ENCODE data around the gene ABCB8.

DNA sequence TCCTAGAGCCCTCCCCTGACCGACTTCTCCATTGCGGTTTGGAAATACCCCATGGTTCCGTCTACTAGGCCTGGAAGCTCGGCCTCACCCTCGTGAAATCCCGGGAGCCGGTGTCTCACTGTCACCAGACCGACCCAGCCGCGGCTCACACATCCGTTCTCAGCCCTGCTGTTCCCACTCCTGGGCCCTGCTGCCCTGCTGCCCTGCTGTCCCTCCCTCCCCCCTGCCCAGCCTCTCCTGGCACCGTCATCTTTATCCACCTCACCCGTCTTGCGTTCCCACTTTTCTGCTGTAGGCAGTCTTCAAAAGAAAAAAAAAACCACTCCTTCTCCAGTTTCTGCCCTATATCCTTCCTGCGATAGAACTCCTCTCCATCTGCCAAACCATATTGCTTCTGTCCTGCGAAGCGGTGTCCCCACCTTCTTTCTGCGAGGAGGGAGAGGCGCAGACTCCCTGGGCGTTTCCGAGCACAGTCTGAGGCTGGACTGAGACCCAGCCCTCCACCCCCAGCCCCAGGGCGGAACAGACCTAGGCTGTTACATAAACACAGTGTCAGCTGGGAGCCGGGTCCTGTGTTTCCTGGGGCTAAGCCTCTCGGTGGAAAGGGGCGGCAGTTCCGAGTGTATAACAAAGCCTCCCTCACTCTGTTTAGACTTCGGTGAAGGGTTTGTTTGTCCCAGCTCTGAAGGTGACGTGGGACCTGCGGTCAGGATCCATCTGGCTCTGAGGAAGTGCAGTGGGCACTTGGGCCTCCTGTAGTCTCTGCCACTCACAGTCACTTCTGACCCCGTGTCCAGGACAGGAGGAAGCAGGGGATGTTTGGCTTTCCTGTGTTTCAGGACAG is 60.8 kb downstream of the ABCB8 start:
- no peak for TF ChIP-seq ELF4 (IDR thresholded peaks at IDR 0.05)
- TF ChIP-seq FOXM1 (IDR thresholded peaks at IDR 0.05; ENCODE audit: borderline replicate concordance) = no peak
- 0 out of 2 replicates have a peak, but pooled peaks have one; percentile 45 for TF ChIP-seq HDGF (IDR thresholded peaks at IDR 0.05; ENCODE audit: borderline replicate concordance)
- no peak for TF ChIP-seq CTBP1 (IDR thresholded peaks at IDR 0.05; ENCODE audit: borderline replicate concordance)
